Hindlimb muscle (tissue), 1 donor: ENCODE results near the gene FARS2. TPM values are rescaled to one million over a fixed set of nuclear protein-coding genes. Genes with fewer than 3 reads are reported as not detected.
"Not testable (repeated sequence)": the region's sequence is repeated elsewhere in the genome, so short reads cannot be mapped to it uniquely, and the experiment has no call there.

Experiments used
- DNase-seq: peaks from one replicate; pipeline ENCODE4 v3.0.0-alpha.2; 2013
- polyA plus RNA-seq: library from polyadenylated mRNA; unstranded; fragments of 120-200 nt; gene quantifications from one replicate; pipeline ENCODE4 v1.2.1, GENCODE V29; 2013; ENCODE audit not compliant: insufficient read length

Gene FARS2
- polyA plus RNA-seq, 1 donor = 12.0 TPM

DNA sequence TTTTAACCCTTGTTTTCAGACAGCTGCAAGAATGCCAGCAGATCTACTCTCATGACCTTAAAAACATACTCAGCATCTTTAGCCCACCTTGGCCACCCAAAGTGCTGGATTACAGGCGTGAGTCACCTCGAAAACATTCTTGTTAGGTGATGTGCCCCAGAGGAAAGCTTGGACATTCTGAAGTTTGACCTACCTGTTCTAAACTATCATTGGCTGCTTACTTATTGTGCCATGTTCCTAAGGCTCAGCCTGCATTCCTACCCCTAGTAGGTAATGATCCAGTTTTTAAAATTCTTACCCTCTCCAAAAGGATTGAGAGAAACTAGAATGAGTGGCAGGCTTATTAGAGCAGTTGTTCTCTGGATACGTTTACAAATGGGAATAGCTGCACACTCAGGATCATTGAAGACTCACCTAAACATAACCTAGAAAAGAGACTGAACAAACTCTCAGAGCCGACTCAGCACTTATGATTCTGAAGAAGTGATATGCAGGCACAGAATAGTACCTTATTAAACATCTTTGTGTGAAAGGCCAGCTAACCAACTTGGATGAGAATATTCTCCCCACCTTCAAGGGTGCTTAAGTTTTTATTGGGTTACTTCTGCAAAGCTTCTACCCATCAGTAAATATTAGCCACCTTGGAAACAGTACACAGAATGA, 383.3 kb downstream of the FARS2 start:
- DNase-seq = no peak

DNA sequence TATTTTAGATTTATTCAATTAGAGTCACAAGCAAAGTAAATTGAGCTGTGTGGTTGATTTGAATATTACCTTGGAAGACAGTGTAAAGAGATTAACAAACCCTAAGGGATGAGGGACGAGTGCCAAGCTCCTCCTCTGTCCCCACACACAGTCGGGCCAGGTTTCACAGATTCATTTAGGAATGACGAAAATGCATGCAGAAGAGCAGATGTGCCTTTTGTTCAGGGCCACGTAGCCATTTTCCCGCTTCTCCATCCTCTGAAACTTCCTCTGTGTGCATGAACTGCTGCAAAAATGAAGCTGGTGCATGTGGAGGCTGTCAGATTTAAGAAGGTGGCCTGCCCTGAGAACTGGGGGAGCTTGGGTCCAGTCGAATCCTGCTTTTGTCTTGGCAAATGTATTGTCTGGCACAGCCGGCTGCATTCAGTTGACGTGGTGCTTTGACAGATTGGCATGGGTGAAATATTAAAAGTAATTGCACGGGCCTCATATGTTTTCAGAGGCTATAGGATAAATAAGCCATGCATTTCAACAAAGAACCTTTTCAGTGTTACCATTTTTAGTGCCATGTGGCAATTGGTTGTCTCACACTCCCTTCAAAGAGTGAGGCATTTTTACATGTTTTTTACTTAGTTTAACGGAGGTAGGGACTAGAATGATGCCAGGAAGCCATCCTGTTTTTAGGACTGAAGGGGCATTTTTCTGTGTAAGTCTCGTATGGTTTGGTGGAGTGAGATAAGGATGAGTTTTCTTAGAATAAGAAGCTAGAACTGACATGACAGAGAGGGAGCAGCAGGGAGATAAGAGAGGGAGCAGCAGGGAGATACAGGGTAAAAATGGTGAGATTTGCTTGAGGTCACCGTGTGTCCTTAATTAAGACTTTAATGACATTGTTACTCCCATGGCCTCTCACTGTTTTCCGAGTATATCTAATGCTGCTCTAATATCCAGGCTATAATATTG, 384.3 kb downstream of the FARS2 start:
- no peak for DNase-seq

DNA sequence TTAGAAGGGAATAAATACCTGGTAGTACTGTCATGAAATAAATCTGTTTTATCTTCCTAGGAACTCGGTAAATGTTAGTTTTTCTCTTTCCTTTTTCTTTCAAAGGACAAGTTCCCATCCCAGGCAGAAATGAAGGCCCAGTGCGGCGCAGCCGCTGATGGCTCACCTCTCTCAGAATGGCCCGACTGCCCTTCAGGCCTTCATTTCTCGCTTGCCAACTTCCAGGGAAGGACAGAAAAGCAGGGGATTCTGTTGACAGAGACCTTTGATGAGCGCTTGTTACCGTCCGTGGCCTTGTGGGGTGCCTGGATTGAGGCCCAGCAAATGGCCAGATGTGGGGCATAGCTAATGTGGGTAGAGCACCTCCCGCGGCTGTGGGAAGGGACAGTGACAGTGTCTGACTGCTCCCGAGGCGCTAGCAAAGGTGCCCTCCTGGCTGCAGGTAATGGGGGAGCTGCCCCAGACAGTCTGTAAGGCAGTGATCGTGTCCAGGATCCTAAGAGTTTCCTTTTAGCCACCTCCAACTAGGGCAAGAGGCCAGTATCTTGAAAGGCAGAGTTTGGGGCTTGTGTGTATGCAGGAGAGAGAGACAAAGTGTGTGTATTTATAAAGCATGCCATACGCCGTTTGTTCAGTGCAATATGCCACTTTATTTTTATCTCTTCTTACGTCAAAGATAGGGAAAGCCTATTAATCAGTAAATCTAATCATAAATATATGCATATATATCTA, 391.3 kb downstream of the FARS2 start:
- DNase-seq = no peak

DNA sequence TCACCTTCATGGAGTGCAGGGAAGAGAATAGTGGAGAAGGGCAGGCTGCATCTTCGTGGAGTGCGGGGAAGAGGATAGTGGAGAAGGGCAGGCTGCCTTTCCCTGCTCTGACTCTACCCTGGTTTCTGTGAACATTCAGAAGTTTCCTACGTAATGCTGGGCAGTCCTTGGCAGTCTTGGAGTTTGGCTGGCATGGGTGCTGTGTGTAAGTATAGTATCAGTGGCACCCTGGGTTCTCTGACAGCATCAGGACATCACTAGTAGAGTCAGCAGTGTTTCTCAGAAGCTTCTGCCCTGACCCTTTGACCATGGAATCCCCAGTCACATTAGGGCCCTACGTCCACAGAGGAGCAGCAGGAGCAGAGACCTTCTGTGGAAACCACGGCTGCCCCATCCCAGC, 392.5 kb downstream of the FARS2 start:
- no peak for DNase-seq

DNA sequence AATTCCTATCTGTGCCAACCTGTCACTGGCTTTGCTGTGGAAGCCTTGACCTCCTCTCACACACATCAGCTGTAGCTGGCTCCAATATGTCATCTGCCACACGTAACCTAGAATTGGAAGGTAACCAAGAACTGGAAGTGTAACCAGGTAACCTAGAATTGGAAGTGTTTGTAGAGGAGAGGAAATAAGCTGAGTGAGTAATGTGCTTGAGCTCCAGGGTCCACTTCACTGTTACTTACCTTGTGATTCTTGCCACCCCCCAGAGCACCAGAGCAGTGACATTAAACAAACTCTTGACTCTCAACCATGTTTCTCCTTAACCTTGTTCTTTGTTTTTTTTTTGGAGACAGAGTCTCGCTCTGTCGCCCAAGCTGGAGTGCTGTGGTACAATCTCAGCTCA, 394.9 kb downstream of the FARS2 start:
- no peak for DNase-seq

DNA sequence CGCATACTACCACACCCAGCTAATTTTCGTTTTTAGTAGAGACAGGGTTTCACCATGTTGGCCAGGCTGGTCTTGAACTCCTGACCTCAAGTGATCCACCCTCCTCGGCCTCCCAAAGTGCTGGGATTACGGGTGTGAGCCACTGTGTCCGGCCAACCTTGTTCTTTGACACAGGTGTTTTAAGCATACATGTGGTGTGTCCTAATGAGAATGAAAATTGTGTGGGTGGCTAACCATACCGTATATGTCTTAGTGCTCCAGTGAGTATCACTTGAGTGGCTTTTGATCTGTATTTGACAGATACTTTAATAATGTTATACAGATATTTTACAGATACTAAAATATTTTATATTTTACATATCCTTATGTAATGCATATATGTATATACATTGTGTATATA, 395.4 kb downstream of the FARS2 start:
- DNase-seq = not testable (repeated sequence)

DNA sequence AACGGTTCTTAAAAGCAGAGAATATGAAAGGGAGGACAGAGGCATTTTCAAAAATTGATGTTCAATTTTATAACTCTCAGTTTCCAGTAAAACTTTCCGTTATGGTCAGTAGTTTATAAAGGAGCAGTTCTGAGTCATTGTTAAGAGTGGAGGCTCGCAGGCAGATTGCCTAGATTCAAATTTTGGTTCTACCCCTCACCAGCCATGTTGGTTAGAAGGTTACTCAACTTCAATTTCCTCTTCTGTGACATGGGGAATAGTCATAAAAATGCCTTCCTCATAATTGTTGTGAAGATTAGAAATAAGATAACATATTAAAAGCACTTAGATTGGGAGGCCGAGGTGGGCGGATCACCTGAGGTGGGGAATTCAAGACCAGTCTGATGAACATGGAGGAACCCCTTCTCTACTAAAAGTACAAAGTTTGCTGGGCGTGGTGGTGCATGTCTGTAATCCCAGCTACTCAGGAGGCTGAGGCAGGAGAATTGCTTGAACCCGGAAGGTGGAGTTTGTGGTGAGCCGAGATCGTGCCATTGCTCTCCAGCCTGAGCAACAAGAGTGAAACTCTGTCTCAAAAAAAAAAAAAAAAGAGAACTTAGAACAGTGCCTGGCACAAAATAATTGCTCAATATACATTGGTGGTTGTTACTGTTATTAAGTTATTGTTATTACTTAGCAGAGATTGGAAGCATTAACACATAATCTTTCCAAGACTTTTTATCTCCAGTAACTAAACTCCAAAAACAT, 396.5 kb downstream of the FARS2 start:
- DNase-seq = no peak

DNA sequence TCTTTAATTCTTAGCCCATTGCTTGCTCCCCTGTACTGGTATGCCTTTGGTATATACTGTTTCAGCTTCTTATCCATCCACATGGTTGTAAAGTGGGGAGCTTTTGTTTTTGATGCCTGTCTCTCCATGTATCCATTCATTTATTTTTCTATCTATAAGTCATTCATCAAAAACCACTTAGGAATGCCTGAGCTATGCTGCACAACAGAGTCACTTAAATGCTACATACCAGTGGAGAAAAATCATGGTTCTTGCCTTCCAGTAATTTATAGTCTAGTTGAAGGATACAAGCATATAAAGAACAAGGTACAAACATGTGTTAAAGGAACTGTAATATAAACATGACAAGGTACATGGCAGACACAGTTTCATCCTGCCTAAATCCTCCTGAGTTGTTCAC, 398.2 kb downstream of the FARS2 start:
- no peak for DNase-seq

DNA sequence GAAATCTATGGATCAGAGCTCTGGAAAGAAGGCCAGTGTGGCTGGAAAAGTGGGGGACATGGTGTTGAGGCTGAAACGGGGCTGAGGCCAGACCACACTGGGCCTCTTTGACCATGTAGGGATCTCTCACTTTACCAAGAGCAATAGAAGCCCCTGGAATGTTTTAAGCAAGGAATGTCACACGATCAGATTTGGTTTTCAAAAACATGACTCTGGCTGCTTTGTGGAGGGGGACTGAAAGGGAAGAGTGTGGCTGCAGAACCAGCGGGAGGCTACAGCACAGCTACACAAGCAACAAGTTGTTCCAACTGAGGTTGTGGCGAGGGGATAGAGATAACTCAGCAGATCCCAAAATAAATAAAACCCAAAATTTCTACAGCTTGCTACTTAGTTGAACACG, 399.5 kb downstream of the FARS2 start:
- no peak for DNase-seq

DNA sequence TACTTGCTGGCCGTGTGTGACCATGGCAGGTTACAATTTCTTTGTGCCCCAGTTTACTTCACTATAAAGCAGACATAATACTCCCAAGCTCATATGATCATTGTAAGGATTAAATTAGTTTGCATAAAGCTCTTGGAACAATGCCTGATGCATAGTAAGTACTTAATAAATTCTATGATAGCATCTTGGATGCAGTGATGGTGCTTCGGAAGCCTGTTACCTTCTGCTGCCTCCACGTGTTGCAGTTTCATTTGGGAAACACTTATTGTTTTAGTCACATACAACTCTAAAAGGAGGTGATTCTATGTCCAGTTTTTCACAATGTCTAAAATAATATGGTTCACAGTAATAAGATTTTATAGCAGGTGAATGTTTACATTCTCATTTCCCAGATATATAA, 401.5 kb downstream of the FARS2 start:
- no peak for DNase-seq

DNA sequence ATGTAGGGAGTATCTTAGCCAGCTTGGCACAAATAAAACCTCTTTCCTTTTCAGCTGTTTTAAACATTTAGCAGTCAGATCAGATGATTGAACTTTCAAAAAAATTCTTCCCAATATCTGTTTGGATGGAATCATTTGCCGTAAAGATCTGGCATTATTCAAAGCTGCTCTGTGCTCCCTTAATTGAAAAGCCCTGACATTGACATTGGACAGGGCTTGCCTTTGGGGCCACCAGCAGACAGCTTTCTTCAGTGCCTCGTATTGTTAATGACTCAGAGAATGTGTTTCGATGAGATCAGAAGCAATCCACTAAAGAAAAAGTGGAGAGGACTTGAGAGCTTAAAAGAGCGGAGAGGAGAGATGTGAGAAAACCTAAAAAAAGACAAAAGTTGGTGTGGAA, 401.9 kb downstream of the FARS2 start:
- DNase-seq = no peak

DNA sequence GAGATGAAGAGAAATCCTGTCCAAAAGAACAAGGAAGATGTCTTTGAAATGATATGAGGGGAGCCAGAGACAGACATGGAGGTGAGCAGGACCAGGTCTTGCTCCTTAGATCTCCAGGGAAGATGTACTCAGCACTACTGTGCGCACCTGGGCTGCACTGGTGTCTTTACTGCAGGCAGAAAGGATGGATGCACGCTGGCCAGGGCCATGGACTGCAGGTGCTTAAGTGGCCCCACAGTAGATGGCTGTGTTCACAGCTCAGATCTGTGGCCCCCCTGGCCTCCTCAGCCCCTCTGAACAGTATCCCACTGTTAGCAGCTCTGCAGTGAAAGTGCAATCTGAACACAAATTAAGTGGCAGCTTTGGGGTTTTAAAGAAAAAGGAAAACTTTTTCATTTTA, 402.4 kb downstream of the FARS2 start:
- no peak for DNase-seq

DNA sequence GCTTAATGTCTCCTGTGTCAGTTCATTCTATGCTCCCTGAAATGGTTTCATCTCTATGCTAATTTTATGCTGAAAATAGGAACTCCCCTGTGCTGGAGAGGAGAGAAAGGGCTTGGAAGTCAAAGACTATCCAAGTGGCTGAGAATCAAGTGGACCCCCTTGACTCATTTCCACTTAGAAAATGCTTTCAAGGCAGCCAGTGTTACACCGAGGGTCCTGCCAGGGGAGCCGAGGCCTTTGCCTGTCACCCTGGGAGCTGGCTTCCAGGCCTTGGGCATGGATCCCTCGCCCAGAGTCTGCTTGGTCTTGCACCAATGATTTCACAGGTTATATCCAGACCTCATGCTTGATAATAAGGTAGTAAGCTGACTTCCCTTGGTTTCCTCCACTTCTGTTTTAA, 402.8 kb downstream of the FARS2 start:
- no peak for DNase-seq

DNA sequence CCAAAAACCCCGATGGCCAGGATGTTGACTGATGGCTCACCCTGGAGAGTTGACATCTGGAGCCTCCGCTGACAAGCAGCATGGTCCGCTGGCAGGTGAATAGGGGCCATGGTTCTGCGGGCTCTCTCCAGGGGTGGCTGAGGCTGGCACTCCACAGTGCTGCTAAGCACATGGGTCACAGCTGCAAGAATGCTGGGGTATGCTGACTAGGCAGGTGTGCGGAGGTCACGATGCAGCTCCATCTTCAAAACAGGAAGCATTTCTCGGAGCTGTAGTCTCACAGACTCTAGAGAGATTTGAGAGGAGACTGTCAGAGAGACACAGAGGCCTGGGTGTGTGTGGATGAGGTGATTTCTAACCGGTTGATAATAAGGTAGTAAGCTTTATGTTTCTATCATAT, 403.9 kb downstream of the FARS2 start:
- DNase-seq = no peak

DNA sequence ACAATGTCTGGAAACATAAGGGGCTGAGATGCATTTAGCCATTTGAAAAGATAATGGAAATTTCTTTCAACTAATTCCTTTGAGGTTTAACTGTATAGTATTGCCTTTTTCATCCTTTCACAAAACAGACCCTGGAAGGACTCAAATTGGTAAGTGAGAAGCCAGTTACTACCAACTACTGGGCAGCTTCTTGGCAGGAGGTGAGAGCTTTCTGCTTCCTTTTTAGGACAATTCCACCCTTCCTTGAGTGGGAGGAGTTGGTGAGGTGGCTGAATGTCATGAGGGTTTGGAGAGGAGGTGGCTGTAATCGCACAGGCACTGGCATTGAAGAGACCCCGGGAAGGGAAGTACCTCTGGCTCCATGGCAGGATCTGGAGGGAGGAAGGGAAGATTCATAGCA, 404.4 kb downstream of the FARS2 start:
- no peak for DNase-seq

DNA sequence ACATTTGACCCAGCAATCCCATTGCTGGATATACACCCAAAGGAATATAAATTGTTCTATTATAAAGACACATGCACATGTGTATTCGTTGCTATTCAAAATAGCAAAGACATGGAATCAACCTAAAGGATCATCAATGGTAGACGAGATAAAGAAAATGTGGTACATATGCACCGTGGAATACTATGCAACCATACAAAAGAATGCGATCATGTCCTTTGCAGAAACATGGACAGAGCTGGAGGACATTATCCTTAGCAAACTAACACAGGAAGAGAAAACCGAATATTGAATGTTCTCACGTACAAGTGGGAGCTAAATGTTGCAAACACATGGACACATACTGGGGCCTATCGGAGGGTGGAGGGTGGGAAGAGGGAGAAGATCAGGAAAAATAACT, 405.4 kb downstream of the FARS2 start:
- no peak for DNase-seq

DNA sequence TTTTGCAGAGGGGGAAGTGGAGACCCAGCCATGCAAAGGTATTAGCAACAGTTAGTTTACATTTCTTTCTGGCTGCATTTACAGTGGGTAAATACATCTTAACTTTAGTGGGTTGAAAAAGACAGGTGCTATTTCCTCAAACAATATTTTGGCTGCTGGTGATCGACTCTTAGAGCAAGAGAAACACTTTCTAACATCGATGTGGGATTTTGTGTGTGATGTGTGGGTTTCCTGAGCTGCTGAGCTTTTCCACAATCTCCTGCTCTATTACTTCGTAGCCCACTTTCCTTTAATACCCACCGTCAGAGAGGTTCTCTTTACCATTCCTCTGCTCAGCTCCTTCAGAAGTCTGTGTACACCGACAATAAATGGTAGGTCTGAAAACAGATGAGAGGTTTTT, 406.4 kb downstream of the FARS2 start:
- no peak for DNase-seq

DNA sequence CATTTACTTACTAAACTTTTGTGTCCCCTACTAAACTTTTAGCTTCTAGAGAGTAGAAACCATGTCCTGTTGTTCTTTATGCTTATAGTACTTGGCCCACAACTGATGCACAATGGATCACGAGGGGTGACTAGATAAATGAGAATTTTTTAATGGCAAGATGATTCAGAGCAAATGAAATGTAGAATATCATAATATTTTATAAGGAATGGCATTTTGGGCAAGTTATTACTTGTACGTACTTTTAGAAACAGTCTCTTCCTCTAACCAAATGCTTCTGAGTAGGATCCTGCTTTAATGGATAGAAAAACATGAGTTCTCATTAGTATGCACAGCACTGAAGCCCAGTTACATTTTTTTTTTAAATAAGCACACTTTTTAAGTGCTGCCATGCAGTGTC, 409.1 kb downstream of the FARS2 start:
- DNase-seq = no peak

DNA sequence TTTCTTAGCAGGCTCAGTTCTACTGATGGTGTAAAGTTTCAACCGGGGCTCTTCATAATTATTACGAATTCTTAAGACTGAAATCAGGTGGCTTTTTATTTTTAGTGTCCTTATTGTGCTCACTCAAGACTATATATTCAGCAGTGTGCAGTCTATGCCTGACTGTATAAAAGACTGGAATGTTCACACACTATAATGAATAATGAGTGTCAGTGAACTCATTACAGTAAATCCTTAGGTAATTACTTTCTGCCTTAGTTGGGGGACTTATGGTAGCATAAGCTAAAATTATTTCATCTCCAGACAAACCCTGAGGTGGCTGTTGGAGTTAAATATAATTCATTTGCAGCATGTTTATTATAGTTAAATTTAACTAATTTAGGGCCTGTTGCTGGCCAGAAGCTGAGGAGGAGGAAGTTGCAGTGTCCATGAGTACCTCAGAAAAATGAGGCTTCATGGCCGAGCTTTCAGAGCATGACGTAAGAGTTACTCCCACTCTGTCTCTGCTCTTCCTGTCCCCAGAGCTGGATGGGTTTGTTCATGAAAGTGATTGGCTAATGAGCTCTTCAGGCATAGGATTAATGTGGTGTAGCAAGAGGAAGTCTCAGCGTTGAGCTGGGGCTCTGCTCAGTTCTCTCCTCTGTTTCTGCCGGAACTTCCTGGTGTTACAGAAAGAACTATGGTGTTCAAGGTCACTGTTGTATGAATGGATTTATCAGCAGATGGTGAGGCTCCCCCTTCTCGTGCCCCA, 409.7 kb downstream of the FARS2 start:
- peak; percentile 20 for DNase-seq

DNA sequence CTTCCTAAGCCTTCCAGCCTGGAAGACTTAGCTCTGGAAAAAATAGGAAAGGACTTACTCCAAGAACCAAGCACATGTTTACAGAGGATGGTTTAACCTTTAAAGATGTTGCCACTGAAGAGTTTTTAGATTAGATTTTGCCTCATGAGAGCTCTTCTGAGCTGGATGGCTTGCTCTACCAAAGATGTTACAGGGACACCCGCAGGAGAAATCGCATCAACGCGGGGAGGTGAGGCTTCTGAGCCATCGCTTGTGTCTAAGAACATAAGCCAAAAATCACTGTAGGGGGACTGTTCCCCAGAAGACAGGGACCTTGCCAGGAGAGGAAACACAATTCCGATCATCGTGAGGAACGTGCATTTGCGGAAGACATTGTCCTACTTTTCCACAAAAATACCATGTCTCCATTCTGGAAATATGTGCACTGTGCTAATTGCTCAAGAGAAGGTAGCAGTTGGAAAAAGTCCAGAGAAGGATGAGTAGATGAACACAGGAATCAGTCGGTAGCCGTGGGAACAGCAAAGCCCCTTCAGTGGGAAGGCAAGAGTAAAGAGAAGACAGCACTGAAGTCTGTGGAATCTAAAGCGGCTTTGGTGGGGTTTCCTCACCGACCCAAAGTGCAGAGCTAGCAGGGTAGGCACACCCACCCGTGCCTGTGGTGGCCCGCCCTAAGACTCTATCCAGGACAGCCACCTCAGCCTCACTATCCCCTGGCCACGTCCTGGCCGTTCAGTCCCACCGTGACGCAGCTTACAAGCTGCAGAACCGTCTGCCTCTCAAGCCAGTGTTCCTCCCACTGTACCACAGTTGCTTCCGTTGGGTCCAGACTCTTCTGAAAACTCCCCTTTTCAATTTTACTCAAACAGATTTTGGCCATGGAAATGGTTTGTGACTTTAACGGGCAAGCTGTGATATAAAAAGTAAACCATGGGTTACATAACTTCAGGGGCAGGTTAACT, 410.6 kb downstream of the FARS2 start:
- no peak for DNase-seq

DNA sequence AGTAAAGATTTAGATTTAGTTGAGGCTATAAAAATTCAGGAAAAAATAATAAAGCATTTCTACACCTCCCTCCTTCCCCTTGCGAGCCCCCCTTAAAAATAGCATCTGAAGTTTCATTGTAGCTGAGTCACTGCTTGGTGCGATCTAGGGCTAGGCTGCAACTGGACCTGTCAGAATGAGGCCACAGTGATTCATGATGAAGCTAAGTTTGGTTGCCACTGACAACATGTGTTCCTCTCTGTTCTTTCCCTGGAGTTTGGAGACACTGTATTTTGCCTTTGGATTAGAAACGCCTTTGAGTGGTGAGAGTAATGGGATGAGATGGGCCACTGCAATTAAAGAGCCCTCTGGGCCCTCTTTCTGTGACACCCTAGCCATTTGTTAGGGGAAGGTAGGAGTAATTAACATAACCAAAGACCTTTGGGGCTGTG, 411.3 kb downstream of the FARS2 start:
- no peak for DNase-seq
